Measurements from ENCODE around the gene DUT.
"Not testable (repeated sequence)": the region's sequence is repeated elsewhere in the genome, so short reads cannot be mapped to it uniquely, and the experiment has no call there.

DUT gene

DNA sequence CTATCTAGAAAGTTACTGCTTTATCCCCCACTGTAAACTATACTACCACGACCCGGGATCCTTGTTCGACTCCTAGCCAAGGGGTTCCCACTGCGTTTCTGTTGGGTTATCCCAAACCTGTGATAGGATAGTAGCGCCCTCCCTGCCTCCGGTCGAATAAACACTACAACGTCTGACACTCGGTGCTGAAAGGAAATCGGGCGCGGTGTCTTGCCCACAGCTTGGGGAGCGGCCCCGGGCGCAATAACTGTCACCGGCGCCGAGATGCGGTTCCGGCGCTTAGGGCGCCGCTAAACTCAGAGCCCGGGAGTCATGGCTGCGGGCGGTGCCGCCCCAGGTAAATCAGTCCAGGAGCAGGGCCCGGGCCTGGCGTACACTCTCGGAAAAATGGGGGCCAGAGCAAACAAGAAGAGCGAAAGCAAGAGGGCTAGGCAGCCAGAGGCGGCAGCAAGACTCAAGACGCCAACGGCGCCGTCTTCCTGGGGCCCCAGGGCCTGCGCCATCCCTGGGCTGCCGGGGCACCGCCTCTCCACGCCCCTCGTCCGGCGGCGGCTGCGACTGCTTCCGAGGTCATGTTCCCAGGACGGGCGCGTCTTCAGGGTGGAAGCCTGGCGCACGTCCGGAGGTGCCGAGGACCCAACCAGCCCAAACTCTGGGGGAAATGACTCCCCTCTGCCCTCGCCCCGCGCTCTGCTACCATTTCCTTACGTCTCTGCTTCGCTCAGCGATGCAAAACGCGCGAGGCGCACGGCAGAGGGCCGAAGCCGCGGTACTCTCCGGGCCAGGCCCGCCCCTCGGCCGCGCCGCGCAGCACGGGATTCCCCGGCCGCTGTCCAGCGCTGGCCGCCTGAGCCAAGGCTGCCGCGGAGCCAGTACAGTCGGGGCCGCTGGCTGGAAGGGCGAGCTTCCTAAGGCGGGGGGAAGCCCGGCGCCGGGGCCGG is at the start of gene DUT:
Gene DUT, plus strand, starts transcription at position 575 of the 941 bp plus-strand sequence. Its CDS starts 87 bp downstream, at position 662.
- peak; percentile 73 to 80 for DNase-seq

DNA sequence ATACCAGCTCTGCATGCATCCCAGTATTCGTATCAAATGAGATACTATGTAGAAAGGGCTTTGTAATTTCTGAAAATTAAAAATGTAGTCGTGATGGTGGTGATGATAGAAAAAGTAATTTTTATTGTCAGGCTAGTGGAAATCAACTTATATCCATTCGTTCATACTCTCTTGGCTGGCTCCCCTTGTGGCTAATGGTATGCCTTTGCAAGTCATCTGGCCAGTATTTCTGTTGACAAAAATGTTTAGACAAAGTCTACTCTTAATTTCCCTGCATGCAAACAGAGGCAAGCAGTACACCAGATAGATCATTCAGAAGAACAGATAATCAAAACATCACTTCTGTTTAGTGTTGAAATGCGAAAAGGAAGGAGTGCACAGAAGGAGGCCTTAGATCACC is 49.6 kb upstream of the DUT start:
- DNase-seq = no peak

DNA sequence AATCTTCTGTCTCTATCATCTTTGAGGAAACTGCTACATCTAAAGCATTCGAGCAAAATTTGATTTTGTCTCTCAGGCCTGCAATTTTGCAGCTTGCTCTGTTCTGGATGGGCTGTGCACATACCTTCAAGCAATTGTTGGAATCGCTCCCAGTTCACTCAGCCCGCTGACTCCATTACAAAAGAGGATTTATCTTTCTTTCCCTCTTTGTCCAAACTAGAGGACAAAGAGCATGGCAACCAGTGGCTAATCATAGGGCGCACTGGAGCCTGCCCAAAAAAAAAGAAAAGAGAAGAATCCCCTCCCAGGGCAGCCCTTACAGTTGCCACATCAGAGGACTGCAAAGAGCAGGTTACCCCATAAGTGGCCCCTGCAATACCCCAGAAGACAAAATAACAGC is 49.0 kb upstream of the DUT start:
- no peak for DNase-seq

DNA sequence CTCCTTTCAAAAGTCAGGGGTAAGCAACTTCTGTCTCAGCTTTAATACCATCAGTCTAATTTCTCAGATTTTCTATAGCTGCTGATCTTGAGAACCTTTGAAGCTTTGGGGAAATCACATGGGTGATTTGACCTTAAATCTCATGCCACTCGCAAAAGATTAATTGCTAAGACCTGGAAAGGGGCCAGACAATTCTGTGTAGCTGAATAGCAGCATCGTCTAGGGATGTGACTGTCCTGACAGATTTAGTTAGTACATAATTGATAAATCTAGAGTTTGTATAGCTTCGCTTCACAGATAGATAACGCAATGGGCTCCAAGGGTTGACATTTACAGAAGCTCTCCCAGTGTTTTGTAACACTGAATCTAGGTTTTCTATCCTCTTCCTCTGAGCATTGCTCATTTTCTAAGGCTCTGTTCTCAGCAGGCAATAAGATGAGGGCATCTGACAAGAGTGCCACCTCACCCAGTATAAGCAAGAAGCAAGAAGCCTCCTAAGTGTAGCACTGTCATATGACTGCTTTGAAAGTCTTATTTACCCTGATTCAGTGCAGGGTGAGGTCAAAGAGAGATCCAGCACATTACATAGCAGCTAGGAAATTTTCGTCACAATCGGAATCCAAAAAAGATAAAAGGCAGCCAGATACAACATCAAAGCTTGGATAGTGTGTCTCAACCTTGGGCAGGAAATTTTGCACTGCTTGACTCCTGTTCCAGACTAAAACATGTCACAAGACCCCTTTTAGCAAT is 47.7 kb upstream of the DUT start:
- no peak for DNase-seq

DNA sequence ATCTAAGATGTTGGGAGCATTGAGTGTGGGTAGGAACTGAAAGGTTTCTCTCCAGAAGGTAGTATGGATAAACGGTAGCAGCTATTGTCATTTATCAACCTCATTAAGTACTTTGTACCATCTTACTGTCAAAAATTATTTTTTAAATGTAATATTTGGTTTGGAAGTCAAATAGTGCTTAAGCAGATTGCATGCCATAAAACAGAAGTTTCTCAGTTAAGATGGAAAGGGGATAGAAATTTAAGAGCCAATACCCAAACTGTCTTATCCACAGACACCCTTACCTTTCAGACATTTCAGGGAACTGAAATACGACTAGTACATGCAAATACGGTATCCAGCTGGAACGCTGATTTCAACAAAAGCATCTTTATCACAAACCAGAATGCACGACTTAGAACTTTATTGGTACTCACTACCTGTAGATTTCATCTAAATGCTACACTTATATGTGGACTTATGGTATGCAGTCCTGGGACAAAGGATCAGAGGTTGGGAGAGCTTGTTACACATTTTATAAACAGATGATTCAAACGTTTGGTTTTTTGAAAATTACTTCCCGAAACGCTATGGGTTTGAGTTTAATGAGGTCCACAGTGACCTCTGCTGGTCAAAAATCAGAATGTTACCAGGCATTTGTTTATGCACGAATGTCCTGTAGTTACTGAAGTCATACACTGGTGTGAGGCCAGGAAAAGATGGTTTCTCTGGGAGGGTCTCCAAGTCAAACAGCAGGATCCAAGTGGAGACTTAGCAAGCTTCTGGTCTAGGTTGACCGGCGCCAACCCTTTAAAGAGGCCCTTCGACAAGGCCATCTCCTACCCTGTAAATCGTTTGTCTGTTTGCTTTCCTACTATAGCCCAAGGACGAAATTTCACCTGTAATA is 45.7 kb upstream of the DUT start:
- peak; percentile 11 to 43 for DNase-seq

DNA sequence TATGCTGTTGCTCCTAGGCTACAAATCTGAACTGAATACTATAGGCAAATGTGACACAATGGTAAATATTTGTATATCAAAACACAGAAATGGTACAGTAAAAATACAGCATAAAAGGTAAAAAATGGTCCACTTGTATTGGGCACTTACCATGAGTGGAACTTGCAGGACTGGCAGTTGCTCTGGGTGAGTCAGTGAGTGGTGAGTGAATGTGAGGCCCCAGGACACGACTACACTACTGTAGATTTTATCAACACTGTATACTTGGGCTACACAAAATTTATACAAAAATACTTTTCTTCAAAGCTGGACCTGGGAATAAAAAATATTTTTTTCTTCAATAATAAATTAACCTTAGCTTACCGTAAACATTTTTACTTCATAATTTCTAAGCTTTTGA is 41.6 kb upstream of the DUT start:
- no peak for DNase-seq

DNA sequence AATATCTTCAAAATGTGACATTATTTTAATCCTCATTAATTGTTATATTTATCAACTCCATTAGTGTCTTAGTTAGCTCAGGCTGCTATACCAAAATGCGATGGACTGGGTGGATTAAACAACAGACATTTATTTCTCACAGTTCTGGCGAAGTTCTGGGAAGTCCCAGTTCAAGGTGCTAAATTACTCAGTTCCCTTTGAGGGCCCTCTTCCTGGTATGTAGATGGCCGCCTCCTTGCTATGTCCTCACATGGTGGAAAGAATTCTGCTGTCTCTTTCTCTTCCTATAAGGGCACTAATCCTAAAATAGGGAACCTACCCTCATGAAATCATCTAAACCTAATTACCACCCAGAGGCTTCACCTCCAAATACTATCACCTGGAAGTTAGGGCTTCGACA is 38.8 kb upstream of the DUT start:
- no peak for DNase-seq

DNA sequence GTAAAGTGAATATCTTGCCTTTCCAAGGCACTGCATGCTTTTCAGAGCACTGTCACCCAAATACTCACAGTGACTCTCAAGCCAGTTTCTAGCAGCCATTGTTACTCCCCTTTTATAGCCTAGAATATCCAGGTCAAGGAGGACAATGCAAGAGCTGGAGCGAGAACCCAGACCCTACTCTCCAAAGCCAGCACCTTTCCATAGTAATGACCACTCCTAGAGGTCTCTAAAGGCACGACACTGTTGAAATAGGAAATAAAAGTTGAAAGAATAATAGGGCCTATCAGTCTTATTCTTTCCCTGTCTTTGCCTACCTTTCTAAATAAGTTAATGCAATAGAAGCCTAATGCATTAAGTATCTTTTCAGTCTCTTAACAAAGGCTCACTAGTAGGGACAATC is 33.6 kb upstream of the DUT start:
- DNase-seq = no peak

DNA sequence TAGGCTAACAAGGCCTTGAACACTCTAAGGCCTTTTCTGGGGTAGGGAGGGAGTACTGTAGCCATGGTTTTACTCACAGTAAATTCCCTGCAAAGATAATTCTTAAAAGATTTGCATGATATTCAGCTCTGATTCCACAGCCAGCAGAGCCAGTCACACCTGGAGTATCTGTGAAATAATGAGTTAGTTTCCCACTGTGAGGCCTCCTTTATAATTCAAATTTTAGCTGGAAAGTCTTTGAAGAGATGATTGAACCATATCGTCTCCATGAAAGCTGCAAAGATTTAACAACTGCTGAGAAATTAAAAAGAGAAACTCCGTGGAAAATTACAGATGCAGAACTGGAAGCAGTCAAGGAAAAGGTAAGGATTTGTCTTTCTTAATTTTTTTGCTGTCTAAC is 32.3 kb upstream of the DUT start:
- DNase-seq = no peak

DNA sequence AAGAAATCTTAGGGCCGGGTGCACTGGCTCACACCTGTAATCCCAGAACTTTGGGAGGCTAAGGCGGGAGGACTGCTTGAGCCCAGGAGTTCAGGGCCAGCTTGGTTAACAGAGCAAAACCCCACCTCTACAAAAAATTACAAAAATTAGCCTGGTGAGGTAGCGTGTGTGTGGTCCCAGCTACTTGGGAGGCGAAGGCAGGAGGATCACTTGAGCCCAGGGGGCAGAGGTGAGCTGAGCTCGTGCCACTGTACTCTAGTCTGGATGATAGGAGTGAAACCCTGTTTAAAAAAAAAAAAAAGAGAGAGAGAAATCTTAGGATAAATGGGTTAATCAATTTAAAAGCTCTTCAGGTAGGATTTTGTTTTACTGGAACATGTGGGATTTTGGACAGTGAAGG is 31.2 kb upstream of the DUT start:
- no peak for DNase-seq

DNA sequence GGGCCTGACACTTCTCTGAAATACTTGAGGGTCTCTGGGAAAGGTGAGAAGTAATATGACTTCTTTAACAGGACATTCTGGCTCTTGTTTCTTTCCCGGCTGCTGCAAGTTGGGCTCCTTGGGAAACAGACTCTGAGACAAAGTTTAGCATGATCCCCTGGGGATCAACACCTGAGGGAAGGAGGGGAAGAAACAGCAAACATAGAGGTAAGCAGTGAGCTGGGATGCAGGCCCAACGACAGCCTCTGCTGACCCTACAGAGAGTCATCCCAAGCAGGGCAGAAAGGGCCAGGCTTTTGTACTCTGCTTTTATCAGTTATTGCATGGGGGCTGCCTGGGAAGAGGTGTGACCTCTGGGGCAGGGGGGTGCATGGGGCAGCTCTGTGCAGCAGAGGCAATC is 26.8 kb upstream of the DUT start:
- DNase-seq = no peak

DNA sequence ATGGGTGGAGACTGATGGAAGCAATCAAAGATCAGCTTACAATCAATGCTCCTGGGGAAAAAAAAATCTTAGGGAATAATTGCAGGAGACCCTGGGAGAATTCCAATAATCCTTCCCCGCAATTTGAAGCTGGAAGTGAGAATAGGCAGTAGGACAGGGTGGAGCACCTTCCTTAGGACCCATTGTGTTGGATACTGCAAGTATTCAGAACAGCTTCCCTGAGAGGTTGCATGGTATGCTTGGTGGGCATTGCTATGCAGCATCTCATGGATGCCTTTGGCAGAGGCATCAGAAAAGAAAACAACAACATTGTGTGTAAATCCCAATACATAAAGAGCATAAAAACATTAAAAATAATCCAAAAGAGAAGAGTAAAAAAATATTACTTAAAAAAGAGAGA is 24.6 kb upstream of the DUT start:
- DNase-seq = no peak

DNA sequence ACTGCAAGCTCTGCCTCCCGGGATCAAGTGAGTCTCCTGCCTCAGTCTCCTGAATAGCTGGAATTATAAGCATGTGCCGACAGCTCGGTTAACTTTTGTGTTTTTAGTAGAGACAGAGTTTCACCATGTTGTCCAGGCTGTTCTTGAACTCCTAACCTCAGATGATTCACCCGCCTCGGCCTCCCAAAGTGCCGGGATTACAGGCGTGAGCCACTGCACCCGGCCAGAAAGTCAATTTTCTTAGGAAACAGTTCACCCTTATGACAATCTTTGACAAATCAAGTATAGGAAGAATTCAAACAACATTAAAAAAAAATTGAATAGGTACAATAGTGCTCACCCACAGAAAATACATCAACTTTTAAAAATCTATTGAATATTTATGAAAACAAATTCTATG is 23.6 kb upstream of the DUT start:
- DNase-seq = no peak

DNA sequence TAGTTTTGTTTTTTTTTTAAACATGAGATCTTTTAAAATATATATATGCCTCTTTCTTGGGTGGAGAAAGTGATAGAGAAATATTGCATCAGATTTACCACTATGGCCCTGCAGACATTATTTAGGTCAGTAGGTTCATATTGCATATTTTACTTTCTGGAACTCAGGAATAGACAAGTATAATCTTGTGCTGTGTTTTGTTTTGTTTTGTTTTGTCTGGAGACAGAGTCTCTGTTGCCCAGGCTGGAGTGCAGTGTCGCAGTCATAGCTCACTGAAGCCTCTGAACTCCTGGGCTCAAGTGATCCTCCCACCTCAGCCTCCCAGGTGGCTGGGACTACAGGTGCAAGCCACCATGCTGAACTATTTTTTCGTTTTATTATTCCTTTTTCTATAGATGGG is 21.5 kb upstream of the DUT start:
- DNase-seq = no peak

DNA sequence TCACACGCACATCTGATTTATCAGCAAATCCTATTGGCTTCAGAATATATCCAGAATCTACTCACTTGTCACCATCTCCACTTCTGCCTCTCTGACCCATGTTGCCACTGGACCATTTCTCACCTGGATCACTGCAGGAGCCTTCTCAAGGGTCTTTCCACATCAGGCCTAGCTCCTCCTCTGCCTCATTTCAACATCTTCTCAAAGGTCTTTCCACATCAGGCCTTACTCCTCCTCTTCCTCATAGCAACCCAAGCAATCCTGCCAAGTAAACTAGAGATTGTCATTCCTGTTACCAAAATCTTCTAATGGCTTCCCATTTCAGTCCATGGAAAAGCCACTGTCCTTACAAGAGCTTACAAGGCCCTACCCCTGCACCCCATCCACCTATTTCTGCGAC is 18.0 kb upstream of the DUT start:
- no peak for DNase-seq

DNA sequence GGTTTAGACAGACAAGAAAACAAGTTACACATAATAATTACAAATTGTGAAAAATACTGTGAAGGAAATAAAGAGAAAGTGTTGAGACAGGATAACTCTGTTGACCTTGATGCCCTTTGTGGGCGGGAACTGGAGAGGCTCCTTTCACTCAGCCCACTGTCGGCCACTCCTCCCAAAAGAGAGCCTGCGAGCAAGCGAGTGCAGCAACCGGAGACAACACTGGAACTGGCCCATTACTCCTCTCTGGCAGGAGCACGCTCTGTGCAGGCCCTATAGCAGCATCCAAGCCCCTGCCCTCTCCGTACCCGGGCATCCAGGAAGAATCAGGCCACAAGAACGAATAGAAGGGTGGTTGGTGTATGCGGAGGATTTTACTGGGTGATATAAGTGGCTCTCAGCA is 16.2 kb upstream of the DUT start:
- no peak for DNase-seq

DNA sequence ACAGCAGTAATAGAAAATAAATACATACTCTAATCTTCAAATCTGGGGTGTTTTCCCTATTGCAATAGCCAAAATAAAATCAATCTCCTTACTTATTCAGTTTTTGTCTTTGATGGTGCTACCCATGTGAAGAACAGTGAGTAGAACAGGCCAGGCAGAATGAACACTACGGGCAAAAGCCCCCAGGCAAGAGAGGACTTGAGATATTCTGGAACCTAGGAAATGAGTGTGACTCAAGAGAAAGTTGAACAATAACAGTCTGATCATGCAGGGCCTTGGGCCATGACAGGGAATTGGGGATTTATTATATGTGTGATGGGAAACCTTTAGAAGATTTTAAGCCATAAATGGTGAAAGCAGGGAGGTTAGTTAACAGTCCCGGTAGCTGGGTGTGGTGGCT is 14.0 kb upstream of the DUT start:
- no peak for DNase-seq

DNA sequence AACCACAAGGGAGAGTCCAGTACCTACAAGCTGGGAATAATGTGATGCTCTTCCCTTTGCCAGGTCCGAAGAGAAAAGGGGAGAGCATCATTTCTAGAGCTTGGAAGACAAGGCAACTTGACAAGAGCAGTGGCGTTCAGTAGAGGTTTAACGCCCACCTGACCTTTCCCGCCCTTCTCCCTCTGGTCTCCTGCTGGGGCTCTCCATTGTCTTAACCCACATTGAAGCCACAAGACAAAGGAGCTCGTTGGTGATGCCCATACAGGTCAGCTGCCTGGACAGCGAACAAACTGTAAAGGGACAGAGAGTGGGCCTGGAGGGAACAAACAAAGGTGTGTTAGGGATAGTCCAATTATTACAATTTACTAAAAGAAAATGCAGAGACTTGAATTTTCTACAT is 13.1 kb upstream of the DUT start:
- no peak for DNase-seq

DNA sequence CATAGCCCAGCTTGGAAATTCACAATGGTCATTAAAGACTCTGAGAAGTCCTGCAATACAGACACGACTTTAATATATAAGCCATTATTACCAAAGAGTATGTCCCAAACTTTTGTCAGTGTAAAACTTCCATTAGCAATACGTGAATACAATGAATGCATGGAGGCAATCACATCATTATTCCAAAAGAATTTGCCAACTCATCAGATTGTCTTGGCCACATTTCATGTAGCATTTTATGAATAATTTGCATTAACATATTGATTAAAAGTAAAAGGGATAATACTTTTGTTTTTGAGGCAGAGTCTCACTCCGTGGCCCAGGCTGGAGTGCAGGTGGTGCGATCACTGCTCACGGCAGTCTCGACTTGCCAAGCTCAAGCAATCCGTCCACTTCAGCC is 7.9 kb upstream of the DUT start:
- no peak for DNase-seq

DNA sequence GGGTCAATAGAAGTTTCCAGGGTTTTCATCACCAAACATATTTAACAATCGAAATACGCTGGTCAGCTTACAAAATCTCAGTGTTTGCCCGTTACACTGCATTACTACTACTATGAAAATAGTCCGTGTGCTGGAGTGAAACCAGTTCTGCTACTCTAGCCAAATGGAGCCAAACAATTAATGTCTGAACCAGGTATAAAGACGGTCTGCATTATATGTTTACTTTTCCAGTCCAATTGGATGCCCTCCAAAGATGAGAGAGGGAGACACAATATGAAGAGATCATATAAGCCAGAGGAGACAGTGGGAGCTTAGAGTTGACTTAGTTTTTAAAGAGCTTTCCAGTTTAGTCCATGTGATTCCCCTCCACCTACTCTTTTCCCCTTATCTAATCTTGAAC is 6.3 kb upstream of the DUT start:
- no peak for DNase-seq

DNA sequence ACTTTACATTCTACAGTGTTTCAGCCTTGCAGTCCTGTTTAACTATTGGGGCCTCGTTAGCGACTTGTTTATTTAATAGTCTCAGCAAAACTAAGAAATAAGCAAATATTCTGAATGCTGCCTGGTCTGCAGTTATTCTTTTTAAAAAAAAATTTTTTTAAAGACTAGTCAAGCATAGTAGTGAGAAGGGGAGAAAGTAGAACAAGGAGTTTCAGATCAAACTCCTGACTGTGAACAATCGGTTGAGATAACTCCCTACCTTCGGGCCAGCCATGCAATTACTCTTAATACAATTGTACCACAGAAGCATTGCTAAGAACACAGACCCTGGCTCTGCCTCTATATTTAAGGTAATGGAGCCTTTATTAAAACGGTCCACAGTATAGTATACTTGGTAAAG is 5.8 kb upstream of the DUT start:
- no peak for DNase-seq

DNA sequence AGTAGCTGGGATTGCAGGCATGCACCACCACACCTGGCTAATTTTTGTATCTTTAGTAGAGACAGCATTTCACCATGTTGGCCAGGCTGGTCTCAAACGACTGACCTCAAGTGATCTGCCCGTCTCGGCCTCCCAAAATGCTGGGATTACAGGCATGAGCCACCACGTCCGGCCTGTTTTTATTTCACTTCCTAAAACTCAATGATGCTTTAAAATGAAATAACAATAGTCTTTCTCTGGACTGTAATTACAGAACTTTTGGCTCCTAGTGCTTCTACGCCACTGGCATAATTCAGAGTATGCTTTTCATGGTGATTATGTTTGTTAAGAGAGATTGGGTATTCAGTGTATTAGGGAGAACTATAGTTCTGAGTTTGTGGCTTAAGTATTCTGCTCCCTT is 5.0 kb upstream of the DUT start:
- DNase-seq = not testable (repeated sequence)

DNA sequence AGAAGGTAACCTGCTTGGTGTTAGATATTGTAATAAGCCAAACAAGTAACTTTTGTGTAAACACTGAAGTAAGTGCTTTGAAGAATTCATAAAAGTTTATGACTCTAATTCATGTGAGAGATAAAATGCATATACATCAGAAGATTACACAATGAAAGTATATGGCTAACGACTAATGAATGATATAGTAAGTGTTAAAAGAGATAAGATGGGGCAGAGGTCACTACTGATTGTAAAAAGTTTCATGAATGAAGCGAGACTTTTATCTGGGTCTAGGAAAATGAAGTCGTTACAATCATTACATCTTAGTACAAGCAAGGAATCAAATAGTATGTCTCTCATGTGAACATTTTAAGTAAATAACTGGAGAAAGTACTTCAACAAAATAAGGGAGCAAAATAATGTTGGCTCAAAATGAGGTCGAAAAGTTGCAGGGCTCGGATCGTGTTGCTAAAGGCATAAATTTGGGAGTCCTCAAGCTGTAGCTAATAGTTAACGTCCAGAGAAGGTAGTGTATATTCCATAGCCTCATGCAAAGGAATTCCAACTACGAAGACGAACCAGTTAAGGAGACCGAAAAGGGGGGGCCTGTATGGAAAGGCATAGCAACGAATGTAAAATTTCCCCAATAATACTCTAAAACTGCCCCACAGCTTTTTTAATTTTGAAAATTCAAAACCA is 984 bp upstream of the DUT start:
- DNase-seq = no peak
